Measurements from ENCODE around the gene TMEM120B.
"Not testable (repeated sequence)": the region's sequence is repeated elsewhere in the genome, so short reads cannot be mapped to it uniquely, and the experiment has no call there.

The TMEM120B gene

DNA sequence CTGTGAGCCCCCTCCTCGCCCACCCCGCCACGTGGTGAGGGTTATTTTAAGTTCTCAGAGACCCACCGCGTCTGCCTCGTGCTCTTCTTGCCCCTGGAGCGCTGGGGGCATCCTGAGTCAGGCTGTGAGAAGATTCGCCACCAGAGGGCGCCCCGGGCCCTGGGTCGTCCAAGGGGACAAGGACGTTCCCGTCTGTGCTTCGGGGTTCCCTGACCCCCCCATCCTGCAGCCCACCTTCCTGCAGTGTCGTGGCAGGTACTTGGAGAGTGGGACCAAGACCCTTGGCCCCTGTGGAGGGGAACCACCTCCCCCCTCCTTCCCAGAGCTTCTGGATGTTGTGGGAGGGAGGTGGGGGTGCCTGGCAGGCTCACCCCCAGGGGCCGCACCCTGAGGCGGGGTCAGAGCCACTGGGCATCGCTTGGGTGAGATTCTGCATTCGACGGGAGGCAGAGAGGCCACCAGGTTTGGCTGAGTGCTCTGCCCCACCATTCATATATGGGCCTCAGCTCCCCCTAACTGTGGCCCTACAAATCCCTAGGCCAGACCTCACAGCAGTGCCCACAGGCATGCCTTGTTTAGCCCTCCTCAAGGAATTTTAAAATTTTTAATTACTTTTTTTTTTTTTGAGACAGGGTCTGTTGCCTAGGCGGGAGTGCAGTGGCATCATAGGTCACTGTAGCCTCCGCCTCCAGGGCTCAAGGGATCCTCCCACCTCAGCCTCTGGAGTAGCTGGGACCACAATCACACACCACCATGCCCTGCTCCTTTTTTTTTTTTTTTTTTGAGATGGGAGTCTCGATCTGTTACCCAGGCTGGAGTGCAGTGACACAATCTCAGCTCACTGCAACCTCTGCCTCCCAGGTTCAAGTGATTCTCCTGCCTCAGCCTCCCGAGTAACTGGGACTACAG is 63.9 kb downstream of the TMEM120B start:
- DNase-seq: peak; percentile 90

DNA sequence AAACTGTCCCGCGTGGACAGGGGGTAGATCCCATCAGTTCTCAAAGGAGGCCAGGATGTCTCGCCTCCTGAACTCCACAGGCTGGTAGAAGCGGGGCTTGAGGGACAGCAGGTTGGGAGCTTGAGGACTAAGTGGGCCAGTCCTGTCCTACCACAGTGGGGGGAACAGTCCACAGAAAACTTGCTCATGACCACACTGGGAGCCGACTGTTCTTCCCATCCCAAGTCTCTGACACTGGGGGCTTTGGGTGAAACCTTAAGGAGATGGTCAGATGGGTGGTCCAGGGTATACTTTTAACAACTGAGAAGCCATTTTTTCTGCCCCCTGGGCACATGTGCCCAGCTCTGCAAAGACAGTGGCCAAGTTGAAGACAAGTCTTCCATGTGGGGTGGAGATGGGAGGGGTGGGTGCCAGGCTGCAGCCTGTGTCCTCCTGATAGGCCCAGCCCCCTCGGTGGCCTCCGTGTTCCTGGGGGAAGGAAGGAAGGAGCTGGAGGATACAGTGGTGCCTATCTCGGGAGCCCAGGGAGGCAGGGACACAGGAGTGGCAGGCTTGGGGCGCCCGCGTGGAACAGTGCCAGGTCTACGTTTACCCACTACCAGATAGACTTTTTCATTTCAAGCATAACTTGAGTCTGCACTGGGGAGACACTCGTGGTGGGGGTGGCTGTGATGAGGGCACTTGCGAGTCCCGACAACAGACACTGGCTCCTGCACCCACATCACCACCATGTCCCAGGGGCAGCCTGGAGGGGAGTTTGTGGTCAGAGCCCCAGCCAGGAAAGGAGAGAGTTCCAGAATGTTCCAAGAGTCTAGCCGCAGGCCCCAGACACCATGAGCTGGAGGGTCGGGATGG is 66.2 kb downstream of the TMEM120B start:
- DNase-seq: no peak

DNA sequence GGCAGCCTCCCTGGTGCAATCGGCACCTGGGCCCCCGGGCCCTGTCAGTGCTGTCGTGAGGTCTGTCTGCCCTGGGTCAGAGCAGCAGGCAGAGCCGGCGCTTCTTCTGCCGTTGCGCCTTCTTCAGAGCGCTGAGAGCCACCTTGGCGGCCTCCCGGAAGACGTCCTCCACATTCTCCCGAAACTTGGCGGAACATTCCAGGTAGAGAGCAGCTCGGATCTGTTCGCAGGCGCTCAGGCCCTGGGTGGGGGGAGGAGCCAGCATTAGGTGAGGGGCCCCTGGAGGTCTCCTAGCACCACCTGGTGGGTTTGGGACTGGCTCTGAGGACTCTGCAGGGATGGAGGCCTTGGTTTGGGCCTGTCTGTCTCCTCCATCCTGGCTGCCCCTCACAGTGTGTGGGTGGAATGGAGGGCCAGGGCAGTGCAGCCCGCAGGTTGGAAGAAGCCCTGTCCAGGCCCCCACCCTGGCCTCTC is 66.9 kb downstream of the TMEM120B start:
- no peak for DNase-seq

DNA sequence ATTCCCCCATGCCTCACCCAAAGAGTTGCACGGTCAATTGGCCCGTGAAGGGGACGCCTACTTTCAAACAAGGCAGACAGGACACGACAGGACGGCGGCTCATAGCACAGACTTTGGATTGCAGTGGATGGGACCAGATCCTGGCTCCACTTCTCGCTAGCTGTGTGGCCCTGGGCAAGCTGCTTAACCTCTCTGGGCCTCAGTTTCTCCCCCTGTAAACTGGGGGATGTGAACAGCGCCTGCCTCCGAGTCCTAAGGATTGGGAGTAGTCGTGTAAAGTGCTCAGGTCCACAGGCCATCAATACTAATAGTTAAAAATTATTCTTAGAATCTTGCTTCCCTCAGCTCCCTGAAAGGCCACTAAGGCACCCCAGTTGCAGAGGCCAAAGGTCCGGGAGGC is 67.9 kb downstream of the TMEM120B start:
- no peak for DNase-seq

DNA sequence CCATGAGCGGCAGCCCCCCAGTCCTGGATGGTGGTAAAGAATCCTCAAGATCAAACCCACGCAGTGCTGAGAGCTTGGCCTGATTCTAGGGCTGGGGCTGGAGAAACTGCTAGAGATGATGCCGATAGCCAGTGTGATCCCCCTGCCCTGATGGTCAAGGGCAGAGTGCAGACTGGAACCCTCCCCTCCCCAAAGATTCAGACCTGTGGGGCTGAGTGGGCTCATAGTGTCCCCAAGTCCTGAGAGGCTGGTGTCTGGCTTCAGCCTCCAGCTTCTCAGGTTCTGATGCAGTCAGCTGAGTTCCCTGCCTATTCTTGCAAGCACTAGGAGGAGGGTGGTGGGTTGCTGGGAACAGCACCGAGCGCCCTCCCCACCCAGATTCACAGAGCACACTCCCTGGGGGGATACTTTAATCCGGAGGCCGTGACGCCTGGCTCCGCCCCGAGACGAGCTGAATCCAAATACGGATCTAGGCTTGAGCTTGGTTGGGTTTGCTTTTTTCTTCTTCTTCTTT is 69.0 kb downstream of the TMEM120B start:
- DNase-seq: no peak

DNA sequence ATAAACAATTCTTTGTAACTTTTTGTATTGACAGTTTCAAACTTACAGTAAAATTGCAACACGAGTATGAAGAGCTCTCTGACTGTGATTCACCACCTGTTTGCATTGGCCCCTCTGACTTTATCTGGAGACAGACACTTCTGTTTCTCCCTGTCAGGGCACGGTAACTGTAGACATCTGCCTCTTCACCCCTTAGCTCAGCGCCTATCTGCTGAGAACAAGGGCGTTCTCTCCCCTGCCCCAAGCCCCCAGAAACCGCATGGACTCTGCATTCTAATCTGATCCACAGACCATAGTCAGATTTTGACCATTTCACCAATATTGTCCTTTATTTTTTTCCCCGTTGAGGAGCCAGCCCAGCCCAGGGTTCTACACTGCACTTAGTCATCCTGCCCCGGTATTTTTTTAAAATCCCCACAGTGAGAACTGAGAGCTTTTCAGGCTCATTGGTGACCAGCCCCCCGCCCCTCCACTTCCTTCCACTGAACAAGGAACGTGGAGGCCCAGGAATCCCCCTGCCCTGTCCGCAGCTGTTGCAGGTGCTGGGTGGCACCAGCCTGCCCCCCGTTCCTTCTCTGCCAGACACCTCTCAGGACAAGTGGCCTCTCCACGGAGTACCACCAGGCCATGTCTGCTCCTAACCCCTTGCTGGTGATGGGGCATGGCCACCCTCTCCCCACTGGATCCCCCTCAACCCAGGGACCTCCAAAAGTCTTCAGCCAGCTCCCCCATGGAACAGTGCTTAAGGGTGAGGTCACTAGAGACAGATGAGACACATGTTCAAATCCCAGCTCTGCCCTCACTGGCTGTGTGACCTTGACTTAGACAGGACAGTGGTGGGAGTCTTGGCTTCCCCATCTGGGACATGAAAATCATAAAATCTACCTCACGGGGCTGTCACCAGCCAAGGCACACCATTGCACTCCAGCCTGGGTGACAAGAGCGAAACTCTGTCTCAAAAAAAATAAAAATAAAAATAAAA is 69.7 kb downstream of the TMEM120B start:
- peak; percentile 63 for DNase-seq

DNA sequence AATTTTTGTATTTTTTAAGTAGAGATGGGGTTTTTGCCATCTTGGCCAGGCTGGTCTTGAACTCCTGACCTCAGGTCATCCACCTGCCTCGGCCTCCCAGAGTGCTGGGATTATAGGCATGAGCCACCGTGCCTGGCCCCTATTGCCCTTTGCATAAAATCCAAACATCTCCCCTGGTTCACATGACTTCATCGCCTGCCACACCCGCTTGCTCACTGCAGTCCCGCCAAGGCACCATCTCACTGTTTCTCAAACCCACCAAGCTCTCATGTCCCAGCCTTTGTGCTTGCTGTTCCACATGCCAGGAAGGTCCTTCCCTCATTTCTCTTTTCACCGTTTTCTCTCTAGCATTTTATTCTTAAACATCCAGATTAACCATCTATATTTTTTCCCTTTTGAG is 71.2 kb downstream of the TMEM120B start:
- DNase-seq: no peak

DNA sequence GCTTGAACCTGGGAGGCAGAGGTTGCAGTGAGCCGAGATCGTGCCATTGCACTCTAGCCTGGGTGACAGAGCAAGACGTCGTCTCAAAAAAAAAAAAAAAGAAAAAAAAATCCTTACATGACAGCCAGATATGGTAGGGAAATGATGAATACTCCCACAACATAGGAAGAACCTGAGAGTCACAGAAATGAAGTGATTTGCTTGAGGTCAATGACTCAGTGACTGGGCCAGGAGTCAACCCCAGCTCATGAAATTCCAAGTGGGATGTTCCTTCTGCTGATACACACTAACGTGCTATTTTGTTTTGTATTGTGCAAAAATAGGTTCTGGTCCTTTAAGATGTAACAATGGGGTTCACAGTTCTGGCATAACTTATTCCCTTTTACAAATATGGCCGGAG is 71.9 kb downstream of the TMEM120B start:
- DNase-seq: peak; percentile 30

DNA sequence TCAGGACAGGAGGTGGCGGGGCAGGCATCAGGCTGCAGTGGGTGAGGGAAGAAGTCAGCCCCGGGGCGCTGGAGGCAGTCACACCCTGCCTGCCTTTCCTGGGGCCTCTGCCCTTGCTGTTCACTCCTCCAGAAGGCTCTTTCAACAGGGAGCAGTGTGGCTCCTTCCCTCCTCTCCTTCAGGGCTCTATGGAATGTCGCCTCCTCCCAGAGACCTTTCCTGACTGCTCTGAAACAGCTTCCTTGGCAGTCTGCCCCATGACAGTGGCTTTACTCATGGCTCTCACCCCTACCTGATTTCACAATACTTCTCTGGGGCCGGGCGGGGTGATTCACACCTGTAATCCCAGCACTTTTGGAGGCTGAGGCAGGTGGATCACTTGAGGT is 73.9 kb downstream of the TMEM120B start:
- DNase-seq: peak; percentile 51

DNA sequence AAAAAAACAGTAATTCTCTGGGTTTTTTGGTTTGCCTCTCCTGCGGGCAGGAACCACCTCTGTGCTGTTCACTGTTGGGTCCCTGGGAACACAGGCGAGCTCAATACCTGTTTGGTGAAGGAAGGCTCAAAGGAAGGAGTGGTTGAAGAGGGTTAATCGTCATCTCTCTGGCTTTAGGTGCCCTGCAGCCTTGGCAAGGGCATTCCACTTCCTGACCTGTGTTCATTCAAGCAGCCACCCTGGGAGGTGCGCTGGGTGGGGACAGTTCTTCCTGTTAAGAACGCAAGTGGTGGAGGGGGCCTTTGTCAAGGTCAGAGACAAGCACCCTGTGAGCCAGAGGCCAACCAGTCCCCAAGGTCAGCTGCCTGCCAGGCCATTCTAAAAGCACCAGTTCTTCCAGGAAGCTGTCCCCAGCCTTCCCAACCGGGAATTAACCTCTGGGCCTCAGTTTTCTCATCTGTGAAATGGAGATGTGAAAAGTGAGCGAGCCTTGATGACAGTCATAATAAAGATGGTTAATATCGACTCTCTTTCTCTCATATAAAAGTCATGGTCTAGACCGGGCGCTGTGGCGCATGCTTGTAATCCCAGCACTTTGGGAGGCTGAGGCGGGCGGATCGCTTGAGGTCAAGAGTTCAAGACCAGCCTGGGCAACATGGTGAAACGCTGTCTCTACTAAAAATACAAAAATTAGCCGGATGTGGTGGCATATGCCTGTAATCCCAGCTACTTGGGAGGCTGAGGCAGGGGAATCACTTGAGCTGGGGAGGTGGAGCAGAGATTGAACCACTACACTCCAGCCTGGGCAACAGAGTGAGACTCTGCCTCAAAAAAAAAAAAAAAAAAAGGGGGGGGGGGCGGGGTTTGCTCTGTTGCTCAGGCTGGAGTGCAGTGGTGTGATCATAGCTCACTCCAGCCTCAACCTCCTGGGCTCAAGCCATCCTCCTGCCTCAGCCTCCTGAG is 74.8 kb downstream of the TMEM120B start:
- DNase-seq: peak; percentile 78

DNA sequence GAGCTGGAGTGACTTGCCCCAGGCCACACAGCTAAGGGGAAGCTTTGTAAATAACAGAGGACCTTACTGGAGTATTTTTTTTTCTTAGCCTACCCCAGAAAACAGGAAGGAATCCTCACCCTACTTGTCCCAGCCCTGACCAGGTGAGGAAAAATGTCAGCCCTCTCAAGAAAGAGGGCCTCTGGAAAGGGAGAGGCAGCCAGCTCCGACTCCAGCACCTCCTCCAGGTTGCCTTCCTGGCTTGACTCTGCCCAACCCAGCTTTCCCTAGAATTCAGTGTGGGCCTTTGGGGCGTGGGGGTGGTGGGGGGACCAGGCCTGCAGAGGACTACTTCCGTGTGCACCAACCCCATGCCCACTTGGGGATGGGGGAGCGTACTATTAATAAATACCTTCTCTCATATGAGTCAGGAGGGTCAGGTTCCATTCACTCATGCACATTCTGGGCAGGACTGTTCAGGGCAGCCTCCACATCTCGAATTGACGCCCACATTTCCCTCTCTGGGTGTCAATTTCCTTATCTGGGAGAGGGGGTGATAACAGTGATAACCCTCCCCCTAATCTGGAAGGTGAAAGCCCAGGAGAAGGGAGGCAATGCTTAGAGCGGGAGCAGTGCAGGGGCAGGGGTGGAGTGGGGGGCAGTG is 75.7 kb downstream of the TMEM120B start:
- DNase-seq: no peak

DNA sequence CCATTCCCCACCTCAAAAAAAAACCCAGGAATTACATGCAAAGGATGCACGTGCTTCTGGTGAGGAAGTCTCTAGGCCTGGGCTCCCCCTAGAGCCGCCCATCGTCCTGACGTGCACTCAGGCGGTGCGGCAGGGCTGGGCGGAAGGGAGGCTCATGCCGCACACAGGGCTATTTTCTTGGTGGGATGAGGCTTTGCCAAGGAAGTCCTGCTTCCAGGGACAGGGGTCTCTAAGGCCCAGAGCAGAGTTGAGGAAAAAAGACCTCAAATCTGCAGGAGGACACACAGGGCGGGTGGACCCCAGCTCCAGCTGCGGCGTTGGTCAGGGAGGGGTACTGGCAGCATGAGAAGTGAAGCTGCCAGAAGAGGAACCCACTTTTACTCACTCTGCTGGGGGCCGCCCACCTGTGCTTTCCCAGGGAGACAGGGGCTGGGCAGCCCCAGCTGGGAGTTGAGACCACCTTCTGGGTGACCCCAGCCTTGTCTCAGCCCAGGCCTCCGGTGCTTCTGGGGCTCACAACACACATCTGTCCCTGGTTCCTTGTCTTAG is 76.8 kb downstream of the TMEM120B start:
- peak; percentile 69 for DNase-seq

DNA sequence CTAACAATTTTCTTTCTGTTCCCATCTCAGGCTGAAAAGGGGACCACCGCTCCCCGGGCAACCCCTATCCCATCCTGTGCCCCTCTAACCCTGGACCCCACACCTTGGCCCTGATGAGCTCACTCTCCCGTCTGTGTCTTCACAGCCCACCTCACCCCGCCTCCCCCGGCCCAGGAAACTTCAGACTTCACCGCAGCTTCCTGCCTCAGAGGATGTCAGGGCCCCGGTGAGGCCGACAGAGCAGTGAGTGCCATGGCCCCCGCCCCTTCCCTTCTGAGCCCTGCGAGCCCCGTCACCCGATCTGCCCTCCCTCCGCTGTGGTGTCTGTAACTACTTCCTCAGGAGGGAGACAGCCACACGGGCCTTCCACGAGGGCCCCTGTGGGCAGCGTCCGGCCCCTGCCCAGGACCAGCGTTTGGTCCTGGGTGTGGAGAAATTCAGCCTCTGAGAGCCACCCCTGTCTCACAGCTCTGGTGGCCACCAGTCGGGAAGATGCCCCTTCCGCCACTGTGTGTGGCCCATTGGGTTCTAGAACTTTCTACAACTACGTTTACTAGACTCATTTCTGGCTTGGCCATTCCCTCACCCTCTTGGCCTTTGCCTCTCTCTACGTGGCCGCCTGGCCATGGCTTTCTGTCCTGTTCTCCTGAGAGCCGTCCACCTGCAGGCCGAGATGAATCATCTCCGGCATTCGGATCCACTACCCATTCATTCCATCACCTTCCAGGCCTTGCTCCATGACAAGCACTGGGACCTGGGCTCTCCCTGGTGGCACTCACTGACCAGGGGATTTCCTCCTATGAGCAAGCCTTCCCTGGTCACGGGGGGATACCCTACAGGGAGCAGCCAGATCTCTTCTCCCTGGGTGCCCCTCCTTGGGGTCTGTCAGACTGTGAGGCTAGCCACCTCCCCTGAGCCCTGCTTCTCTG is 77.5 kb downstream of the TMEM120B start:
- peak; percentile 96 for DNase-seq

DNA sequence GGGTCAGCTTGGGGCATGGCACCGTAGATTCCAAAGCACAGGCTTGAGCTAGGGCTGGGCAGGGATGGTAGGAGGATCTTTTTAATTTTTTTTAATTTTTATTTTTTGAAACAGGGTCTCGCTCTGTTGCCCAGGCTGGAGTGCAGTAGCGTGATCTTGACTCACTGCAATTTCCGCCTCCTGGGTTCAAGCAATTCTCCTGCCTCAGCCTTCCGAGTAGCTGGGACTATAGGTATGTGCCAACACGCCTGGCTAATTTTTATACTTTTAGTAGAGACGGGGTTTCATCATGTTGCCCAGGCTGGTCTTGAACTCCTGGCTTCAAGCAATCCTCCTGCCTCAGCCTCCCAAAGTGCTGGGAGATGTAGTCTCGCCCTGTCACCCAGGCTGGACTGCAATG is 78.2 kb downstream of the TMEM120B start:
- DNase-seq: not testable (repeated sequence)

DNA sequence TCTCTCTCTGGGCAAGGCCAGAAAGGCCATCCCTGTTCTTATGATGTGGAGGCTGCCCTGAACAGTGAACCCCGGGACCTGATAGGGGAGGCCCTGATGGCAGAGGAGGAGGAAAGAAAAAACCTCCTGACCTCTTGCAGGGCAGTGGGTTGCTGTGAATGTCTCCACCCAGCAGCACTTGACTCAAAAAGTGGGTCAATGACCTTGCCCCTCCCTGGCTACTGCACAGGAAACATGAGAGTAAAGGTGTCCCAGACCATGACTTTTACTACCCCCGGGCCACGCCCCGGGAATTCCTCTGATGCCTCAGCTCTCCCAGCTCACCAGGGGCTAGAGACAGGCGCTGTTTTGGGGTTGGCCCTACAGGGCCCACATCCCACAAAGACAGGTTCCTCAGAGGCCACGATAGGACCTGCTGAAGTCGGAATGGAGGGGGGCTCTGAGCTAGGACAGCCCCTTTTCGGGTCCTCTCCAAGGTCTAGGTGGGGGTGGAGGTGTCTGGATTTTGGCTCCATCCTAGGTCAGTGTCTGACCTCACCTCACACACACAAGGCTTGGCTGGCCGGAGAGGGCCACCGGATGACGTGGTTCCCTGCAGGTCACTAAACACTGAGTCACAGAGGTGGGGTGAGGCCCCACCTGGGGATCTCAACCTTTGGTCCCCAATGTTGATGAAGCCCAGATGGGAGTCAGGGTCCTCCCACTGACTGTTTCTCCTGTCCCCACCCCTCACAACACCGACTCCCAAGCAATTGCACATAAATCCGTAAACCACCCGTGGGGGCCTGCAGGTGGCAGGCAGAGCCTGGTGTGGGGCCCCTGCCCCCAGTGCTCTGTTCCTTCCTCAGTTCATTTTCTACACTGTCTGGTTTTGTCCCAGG is 79.4 kb downstream of the TMEM120B start:
- peak; percentile 69 for DNase-seq

DNA sequence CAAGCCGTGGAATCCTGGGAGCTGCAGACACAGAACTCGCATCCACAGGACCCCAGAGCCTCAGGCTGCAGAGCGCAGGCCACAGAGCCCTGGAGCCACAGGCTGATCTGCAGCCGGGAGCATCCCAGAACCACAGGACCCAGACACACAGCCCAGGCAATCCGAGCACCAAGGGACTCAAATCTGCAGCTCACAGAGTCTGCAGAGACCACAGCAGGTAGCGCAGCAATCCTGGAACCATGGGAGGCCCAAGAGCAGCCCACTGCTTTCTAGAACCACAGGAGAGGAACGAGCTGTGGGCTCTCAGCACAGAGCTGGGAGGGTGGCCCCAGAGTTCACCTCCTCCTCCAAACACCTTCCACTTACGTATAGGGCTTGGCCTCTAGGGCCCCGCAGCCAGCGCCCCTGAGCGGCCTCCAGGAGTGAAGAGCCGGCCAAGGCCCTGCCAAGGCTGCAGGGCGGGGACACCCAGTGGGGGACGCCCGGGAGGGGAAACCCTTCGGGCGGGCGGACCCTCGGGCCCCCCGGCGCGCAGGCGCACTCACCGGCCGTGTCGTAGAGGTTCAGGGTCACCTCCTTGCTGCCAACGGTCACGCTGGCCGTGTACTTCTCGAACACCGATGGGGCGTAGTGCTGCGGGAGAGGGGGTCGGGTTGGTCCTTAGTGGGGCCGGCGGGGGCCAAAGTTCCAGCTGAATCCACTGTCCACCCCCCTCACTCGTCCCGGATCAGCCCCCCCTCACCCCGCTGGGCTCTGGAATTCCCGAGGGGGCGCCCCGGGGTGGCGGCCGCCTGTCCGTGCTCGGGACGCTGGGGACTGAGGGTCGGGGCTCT is 80.3 kb downstream of the TMEM120B start:
- peak; percentile 69 for DNase-seq

DNA sequence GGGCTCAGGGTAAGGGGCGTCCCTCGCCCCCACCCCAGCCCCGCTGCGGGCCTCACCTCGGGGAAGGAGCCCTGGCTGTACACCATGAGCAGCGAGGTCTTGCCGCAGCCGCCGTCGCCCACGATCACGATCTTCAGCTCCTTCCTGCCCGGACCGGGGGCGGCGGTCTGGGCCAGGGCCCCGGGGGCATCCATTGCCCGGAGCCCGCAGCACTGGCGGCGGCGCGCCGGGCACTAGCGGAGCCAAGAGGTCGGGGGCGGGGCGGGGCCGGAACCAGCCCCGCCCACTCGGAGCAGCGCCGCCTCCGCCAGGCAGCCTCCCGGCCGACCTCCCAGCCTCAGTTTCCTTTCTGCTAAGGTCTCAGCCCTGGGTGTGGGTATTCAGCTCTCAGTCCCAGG is 80.9 kb downstream of the TMEM120B start, which contains the start of gene RHOF:
RHOF (minus strand) TSS at position 249 of the 398 bp plus-strand sequence; CDS start at position 194, 55 bp downstream.
- DNase-seq: peak; percentile 73

All from CD4-positive, alpha-beta T cell treated with Interleukin-12 subunit alpha and Interleukin-12 subunit beta, for 1 hour (primary cell).